Gastroesophageal sphincter (tissue), 4 donors: Measurements from ENCODE around the gene GAP43. TPM values are rescaled to one million over a fixed set of nuclear protein-coding genes. Genes with fewer than 3 reads are reported as not detected.

ENCODE experiments used
- ATAC-seq: fragments of 150-250 bp; one replicate; pipeline ENCODE4 v1.9.1; 2016; ENCODE audit warnings: mild to moderate bottlenecking, moderate library complexity
- H3K27ac ChIP-seq, 4 donors: fragments of 200-600 bp; sonication (generic) in 3 of 4; 1 replicate in 3 of 4; 2 replicates in 1 of 4; pipeline ENCODE4 v1.5.1; 2016 to 2019
- H3K27me3 ChIP-seq: fragments of 200-600 bp; sonication (generic); one replicate; pipeline ENCODE4 v1.5.1; 2019
- H3K36me3 ChIP-seq, 2 donors: fragments of 200-600 bp; sonication (generic); one replicate each; pipeline ENCODE4 v1.5.1; 2019; ENCODE audit warnings: control low read depth in 1 of 2
- H3K4me1 ChIP-seq, 3 donors: fragments of 200-600 bp; sonication (generic); 1 replicate in 2 of 3; 2 replicates in 1 of 3; pipeline ENCODE4 v1.5.1; 2016 to 2019; ENCODE audit warnings: control low read depth in 2 of 3
- H3K4me3 ChIP-seq, 2 donors: fragments of 200-600 bp; sonication (generic); one replicate each; pipeline ENCODE4 v1.5.1; 2019; ENCODE audit warnings: mild to moderate bottlenecking in 1 of 2, moderate library complexity in 1 of 2
- H3K9me3 ChIP-seq, 3 donors: fragments of 200-600 bp; sonication (generic); one replicate each; pipeline ENCODE4 v1.5.1; 2017 to 2019; ENCODE audit warnings: control low read depth in 2 of 3
- CTCF ChIP-seq, 4 experiments: fragments of 200-600 bp in 2 of 4; fragments of 450-650 bp in 2 of 4; sonication (generic) in 1 of 4; IDR thresholded peaks; one replicate each; pipeline ENCODE4 v1.5.1; 2017 to 2019; ENCODE audit warnings: antibody characterized with exemption in 4 of 4, mild to moderate bottlenecking in 2 of 4, moderate library complexity in 2 of 4
- EP300 ChIP-seq: sonication (generic); formaldehyde crosslinking; IDR thresholded peaks from one replicate; pipeline ENCODE4 v1.6.1; 2017; ENCODE audit warnings: antibody characterized with exemption, mild to moderate bottlenecking
- POLR2A ChIP-seq, 2 donors: fragments of 450-650 bp; IDR thresholded peaks; one replicate each; pipeline ENCODE4 v1.6.1; 2017; ENCODE audit warnings: antibody characterized with exemption in 2 of 2, mild to moderate bottlenecking in 2 of 2, moderate library complexity in 1 of 2
- POLR2AphosphoS5 ChIP-seq: sonication (generic); formaldehyde crosslinking; IDR thresholded peaks from one replicate; pipeline ENCODE4 v1.6.1; 2017; ENCODE audit warnings: antibody characterized with exemption
- WGBS, 2 donors: methylation state at CpG; one replicate each; pipeline ENCODE4 v1.1.5; 2018; ENCODE audit warnings: low coverage in 1 of 2; 5-methylcytosine and 5-hydroxymethylcytosine counted together
- total RNA-seq, 4 donors: library from RNA; depleted of rRNA; stranded (reverse); fragments of >200 nt; gene quantifications; one replicate each; pipeline ENCODE4 v1.1.0, GENCODE V29; 2016

GAP43 gene
- total RNA-seq, 4 donors from 2014 or later: 0.47 to 2.7 (median 1.6) TPM

GRCh38 chr3:115666920-115667737 is 43.8 kb downstream of the GAP43 start:
- Histone ChIP-seq H3K4me3 (no peak overlapping the region), H3K27me3 (no peaks in the 10 kb centered on the region), H3K9me3 (no peaks in the 10 kb centered on the region), H3K27ac (no peak overlapping the region), H3K36me3 (no peaks in the 10 kb centered on the region), H3K4me1 (no peaks in the 10 kb centered on the region)
- 71 to 78% methylated on average over 3 to 4 of the region's 4 CpGs for WGBS, 2 donors
- ATAC-seq: no peak
- TF ChIP-seq POLR2A (IDR thresholded peaks at IDR 0.05) (no peak), POLR2AphosphoS5 (no peak), EP300 (no peak), CTCF (IDR thresholded peaks at IDR 0.05) (no peak)

- no peaks in the 10 kb centered on the region for H3K4me1 ChIP-seq
- no peaks in the 10 kb centered on the region for H3K27me3 ChIP-seq
- ATAC-seq: no peak
- H3K4me3 ChIP-seq: no peak overlapping the region
- H3K9me3 ChIP-seq: no peaks in the 10 kb centered on the region
- TF ChIP-seq POLR2A (IDR thresholded peaks at IDR 0.05): no peak
- TF ChIP-seq CTCF (IDR thresholded peaks at IDR 0.05): no peak
- TF ChIP-seq EP300: no peak
- TF ChIP-seq POLR2AphosphoS5: no peak
- H3K27ac ChIP-seq: no peak overlapping the region
- H3K36me3 ChIP-seq: no peaks in the 10 kb centered on the region
These were observed 44.4 kb downstream of the GAP43 start for GRCh38 chr3:115667738-115668065.

- Histone ChIP-seq H3K27me3 (no peaks in the 10 kb centered on the region), H3K36me3 (no peaks in the 10 kb centered on the region), H3K27ac (no peak overlapping the region), H3K4me1 (no peaks in the 10 kb centered on the region), H3K9me3 (no peaks in the 10 kb centered on the region), H3K4me3 (no peak overlapping the region)
- TF ChIP-seq POLR2A (IDR thresholded peaks at IDR 0.05) (no peak), POLR2AphosphoS5 (no peak), CTCF (IDR thresholded peaks at IDR 0.05) (no peak), EP300 (no peak)
- no peak for ATAC-seq
These were observed 47.6 kb downstream of the GAP43 start for GRCh38 chr3:115670911-115671310.

GRCh38 chr3:115671761-115672455 is 48.6 kb downstream of the GAP43 start:
- Histone ChIP-seq H3K4me3 (no peak overlapping the region), H3K27me3 (no peaks in the 10 kb centered on the region), H3K36me3 (no peaks in the 10 kb centered on the region), H3K4me1 (no peaks in the 10 kb centered on the region), H3K27ac (no peak overlapping the region), H3K9me3 (no peaks in the 10 kb centered on the region)
- ATAC-seq: peak; percentile 43
- 70 to 79% methylated on average over 3 to 5 of the region's 5 CpGs for WGBS, 2 donors
- no peak for TF ChIP-seq EP300
- no peak for TF ChIP-seq POLR2AphosphoS5
- no peak for TF ChIP-seq POLR2A (IDR thresholded peaks at IDR 0.05)
- TF ChIP-seq CTCF (IDR thresholded peaks at IDR 0.05): no peak

GRCh38 chr3:115673881-115674280 is 50.6 kb downstream of the GAP43 start:
- no peaks in the 10 kb centered on the region for H3K4me1 ChIP-seq
- no peak overlapping the region for H3K4me3 ChIP-seq
- TF ChIP-seq POLR2A (IDR thresholded peaks at IDR 0.05): no peak
- no peak for TF ChIP-seq EP300
- no peak for TF ChIP-seq CTCF (IDR thresholded peaks at IDR 0.05)
- TF ChIP-seq POLR2AphosphoS5: no peak
- H3K9me3 ChIP-seq: no peaks in the 10 kb centered on the region
- H3K27me3 ChIP-seq: no peaks in the 10 kb centered on the region
- 97 to 100% methylated on average over 2 to 3 of the region's 3 CpGs for WGBS, 2 donors
- no peak for ATAC-seq
- H3K36me3 ChIP-seq: no peaks in the 10 kb centered on the region
- H3K27ac ChIP-seq: no peak overlapping the region
